ENCODE measurements around the gene RBBP5.

Gene RBBP5

GRCh38 chr1:205061665-205062069 is 60.1 kb downstream of the RBBP5 start:
- peak; percentile 32 for DNase-seq (ENCODE audit: extremely low read depth, low read depth)
- no peak overlapping the region for H3K4me3 ChIP-seq (replicated peaks; ENCODE audit: low read depth, low read length)
- TF ChIP-seq CTCF (IDR thresholded peaks at IDR 0.05; ENCODE audit: low read depth, low read length, missing control alignments), result peak; percentile 93

GRCh38 chr1:205061227-205061626 is 60.6 kb downstream of the RBBP5 start:
- DNase-seq (ENCODE audit: extremely low read depth, low read depth), result no peak
- no peak overlapping the region for H3K4me3 ChIP-seq (replicated peaks; ENCODE audit: low read depth, low read length)
- no peak for TF ChIP-seq CTCF (IDR thresholded peaks at IDR 0.05; ENCODE audit: low read depth, low read length, missing control alignments)

- no peak for DNase-seq (ENCODE audit: extremely low read depth, low read depth)
- no peak overlapping the region for H3K4me3 ChIP-seq (replicated peaks; ENCODE audit: low read depth, low read length)
- TF ChIP-seq CTCF (IDR thresholded peaks at IDR 0.05; ENCODE audit: low read depth, low read length, missing control alignments), result no peak
These were observed 61.0 kb downstream of the RBBP5 start for GRCh38 chr1:205060746-205061145.

- TF ChIP-seq CTCF (IDR thresholded peaks at IDR 0.05; ENCODE audit: low read depth, low read length, missing control alignments), result no peak
- no peak overlapping the region for H3K4me3 ChIP-seq (replicated peaks; ENCODE audit: low read depth, low read length)
- no peak for DNase-seq (ENCODE audit: extremely low read depth, low read depth)
These were observed 62.1 kb downstream of the RBBP5 start for GRCh38 chr1:205059660-205060059.

- no peak for DNase-seq (ENCODE audit: extremely low read depth, low read depth)
- no peak overlapping the region for H3K4me3 ChIP-seq (replicated peaks; ENCODE audit: low read depth, low read length)
- TF ChIP-seq CTCF (IDR thresholded peaks at IDR 0.05; ENCODE audit: low read depth, low read length, missing control alignments), result no peak
These were observed 62.9 kb downstream of the RBBP5 start for GRCh38 chr1:205058853-205059252.

- no peak for DNase-seq (ENCODE audit: extremely low read depth, low read depth)
- no peak overlapping the region for H3K4me3 ChIP-seq (replicated peaks; ENCODE audit: low read depth, low read length)
- TF ChIP-seq CTCF (IDR thresholded peaks at IDR 0.05; ENCODE audit: low read depth, low read length, missing control alignments), result no peak
These were observed 63.8 kb downstream of the RBBP5 start for GRCh38 chr1:205057808-205058575.

Data from HFF-Myc (cell line).